Keratinocyte (primary cell): ENCODE data around the gene CERK. TPM values are rescaled to one million over a fixed set of nuclear protein-coding genes. Genes with fewer than 3 reads are reported as not detected.

Source experiments
- DNase-seq: peaks from one replicate; pipeline ENCODE4 v3.0.0-alpha.2; 2011; ENCODE audit warnings: low read depth, missing footprints, low spot score
- FAIRE-seq: peaks from 2 replicates; lab custom pipeline; 2011; peaks lifted over from hg19 to GRCh38; lab: Jason Lieb, UNC
- H2AFZ ChIP-seq: 2 replicates; pipeline ENCODE4 v1.6.0; 2012; ENCODE audit warnings: low read length, control low read depth, inconsistent platforms; ENCODE audit not compliant: control insufficient read depth
- H3K27ac ChIP-seq: 2 replicates; pipeline ENCODE4 v1.5.1; 2011; ENCODE audit warnings: low read length; ENCODE audit not compliant: control insufficient read depth, insufficient read depth
- H3K27me3 ChIP-seq: 3 replicates; pipeline ENCODE4 v1.6.0; 2011; ENCODE audit warnings: low read length; ENCODE audit not compliant: control insufficient read depth, insufficient read depth; ENCODE audit errors: extremely low read depth
- H3K36me3 ChIP-seq, 2 experiments: 2 replicates in 1 of 2; 3 replicates in 1 of 2; pipeline ENCODE4 v1.5.1; 2011; ENCODE audit warnings: low read length in 2 of 2, mild to moderate bottlenecking in 1 of 2; ENCODE audit not compliant: control insufficient read depth in 2 of 2, insufficient read depth in 2 of 2; ENCODE audit errors: extremely low read depth in 1 of 2
- H3K4me1 ChIP-seq: 3 replicates; pipeline ENCODE4 v1.5.1; 2011; ENCODE audit warnings: low read length; ENCODE audit not compliant: control insufficient read depth, insufficient read depth; ENCODE audit errors: extremely low read depth
- H3K4me2 ChIP-seq: 3 replicates; pipeline ENCODE4 v1.6.0; 2011; ENCODE audit warnings: low read depth, low read length; ENCODE audit not compliant: control insufficient read depth, insufficient read depth; ENCODE audit errors: extremely low read depth
- H3K4me3 ChIP-seq, 3 experiments: fragments of 200-600 bp in 1 of 3; sonication (generic) in 1 of 3; 2 replicates in 2 of 3; 3 replicates in 1 of 3; pipeline ENCODE4 v1.5.1; 2011 to 2016; ENCODE audit warnings: low read length in 3 of 3, mild to moderate bottlenecking in 3 of 3, control low read depth in 2 of 3, inconsistent platforms in 1 of 3, low read depth in 1 of 3, mixed read lengths in 1 of 3, mixed run types in 1 of 3, moderate library complexity in 1 of 3; ENCODE audit not compliant: control insufficient read depth in 2 of 3, insufficient read depth in 2 of 3; ENCODE audit errors: extremely low read depth in 1 of 3
- H3K79me2 ChIP-seq: 2 replicates; pipeline ENCODE4 v1.6.0; 2012; ENCODE audit warnings: low read length; ENCODE audit not compliant: control insufficient read depth, insufficient read depth
- H3K9ac ChIP-seq: 3 replicates; pipeline ENCODE4 v1.6.0; 2011; ENCODE audit warnings: low read length; ENCODE audit not compliant: control insufficient read depth, insufficient read depth; ENCODE audit errors: extremely low read depth
- H3K9me1 ChIP-seq: 3 replicates; pipeline ENCODE4 v1.6.0; 2011; ENCODE audit warnings: low read length; ENCODE audit not compliant: control insufficient read depth, insufficient read depth; ENCODE audit errors: extremely low read depth
- H3K9me3 ChIP-seq: 2 replicates; pipeline ENCODE4 v1.5.1; 2012; ENCODE audit warnings: low read depth, low read length; ENCODE audit not compliant: control insufficient read depth
- H4K20me1 ChIP-seq: 3 replicates; pipeline ENCODE4 v1.6.0; 2011; ENCODE audit warnings: low read length; ENCODE audit not compliant: control insufficient read depth, insufficient read depth; ENCODE audit errors: extremely low read depth
- EZH2 ChIP-seq: IDR thresholded peaks from one replicate; pipeline ENCODE4 v1.6.1; 2012; ENCODE audit warnings: inconsistent platforms, mild to moderate bottlenecking, low read length, moderate library complexity
- dilution Hi-C: fragments of 300-500 bp; cut with MboI; formaldehyde crosslinking; loops from one replicate; pipeline ENCODE4 v1.7.0; 2020; ENCODE audit warnings: low sequenced_read_pairs; ENCODE audit not compliant: extremely low pct_ligation_motif_present
- polyA plus RNA-seq, 5 experiments: library from polyadenylated mRNA; depleted of rRNA in 3 of 5; stranded (reverse) in 3 of 5; stranded (forward) in 1 of 5; unstranded in 1 of 5; fragments of >200 nt; gene quantifications; 1 replicate in 1 of 5; 2 replicates in 3 of 5; 3 replicates in 1 of 5; pipeline versions ENCODE4 v1.2.1 to v1.2.3, GENCODE V29; 2011 to 2012; ENCODE audit warnings: missing spikeins in 2 of 5, low read depth in 1 of 5, low replicate concordance in 1 of 5
- TF ChIP-seq, protein P1 (sequence below), 3 experiments: IDR thresholded peaks in 1 of 3; conservative IDR thresholded peaks in 1 of 3; optimal IDR thresholded peaks in 1 of 3; 2 replicates in 2 of 3; 3 replicates in 1 of 3; pipeline versions ENCODE3 to v1.5.1; 2011; ENCODE audit warnings: low read length in 3 of 3, mild to moderate bottlenecking in 3 of 3, moderate library complexity in 2 of 3, control low read depth in 1 of 3, inconsistent platforms in 1 of 3; ENCODE audit not compliant: insufficient read depth in 2 of 3; ENCODE audit errors: extremely low read depth in 1 of 3

Gene CERK
- polyA plus RNA-seq, 1 donor (not counting 4 experiments of a cell fraction or from before 2014, with no cell fraction given) = 11.9 TPM

DNA sequence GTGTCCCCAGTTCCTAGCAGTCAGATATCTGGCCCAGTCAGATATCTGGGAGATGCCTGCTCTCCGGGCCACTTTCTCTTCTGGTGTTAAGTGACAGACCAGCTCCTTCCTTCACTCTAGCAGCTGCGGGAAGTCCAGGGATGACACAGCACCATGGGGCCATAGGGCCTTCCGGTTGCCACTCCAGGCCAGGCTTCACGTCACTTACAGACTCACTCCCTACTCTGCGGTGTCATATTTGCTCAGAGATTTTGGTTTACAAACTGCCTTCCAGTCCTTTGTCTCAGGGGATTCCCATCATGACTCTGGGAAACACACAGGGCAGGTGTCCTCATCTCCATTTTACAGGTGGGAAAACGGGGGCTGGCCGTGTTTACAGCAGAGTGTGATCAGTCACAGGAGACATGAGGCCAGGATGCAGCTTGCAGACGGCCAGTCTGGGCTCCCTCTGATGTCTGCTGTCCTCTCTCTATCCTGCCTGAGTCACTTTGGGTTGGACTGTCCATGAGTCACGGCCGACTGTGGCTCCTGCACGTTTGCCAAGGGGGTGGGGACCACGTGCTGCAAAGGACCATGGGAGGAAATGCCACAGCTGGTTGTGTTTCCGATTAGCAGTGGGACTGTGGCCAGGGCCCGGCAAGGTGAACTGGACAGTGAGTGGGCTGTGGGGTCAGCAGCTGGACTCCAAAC is 16.2 kb upstream of the CERK start:
- DNase-seq (peak; percentile 83), FAIRE-seq (peak; percentile 99)
- no peaks in the 10 kb centered on the region for H4K20me1 ChIP-seq
- H3K9ac ChIP-seq = peak overlapping the region; percentile 65
- no peaks in the 10 kb centered on the region for H3K9me3 ChIP-seq
- no peaks in the 10 kb centered on the region for H3K36me3 ChIP-seq
- peak overlapping the region; percentile 77 for H3K27ac ChIP-seq
- no peak for TF ChIP-seq EZH2
- TF ChIP-seq, protein P1, sequence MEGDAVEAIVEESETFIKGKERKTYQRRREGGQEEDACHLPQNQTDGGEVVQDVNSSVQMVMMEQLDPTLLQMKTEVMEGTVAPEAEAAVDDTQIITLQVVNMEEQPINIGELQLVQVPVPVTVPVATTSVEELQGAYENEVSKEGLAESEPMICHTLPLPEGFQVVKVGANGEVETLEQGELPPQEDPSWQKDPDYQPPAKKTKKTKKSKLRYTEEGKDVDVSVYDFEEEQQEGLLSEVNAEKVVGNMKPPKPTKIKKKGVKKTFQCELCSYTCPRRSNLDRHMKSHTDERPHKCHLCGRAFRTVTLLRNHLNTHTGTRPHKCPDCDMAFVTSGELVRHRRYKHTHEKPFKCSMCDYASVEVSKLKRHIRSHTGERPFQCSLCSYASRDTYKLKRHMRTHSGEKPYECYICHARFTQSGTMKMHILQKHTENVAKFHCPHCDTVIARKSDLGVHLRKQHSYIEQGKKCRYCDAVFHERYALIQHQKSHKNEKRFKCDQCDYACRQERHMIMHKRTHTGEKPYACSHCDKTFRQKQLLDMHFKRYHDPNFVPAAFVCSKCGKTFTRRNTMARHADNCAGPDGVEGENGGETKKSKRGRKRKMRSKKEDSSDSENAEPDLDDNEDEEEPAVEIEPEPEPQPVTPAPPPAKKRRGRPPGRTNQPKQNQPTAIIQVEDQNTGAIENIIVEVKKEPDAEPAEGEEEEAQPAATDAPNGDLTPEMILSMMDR (optimal IDR thresholded peaks at IDR 0.05 in 1 of 3, IDR thresholded peaks at IDR 0.05 in 1 of 3, conservative IDR thresholded peaks at IDR 0.05 in 1 of 3; ENCODE audit: extremely low read depth in 1 of 3, insufficient read depth in 2 of 3, low read length in 3 of 3) = peak in 1 of 3 experiments; percentile 3
- peaks cover 14% of the 10 kb centered on the region for H3K4me1 ChIP-seq
- H3K4me2 ChIP-seq = peak overlapping the region; percentile 37
- no peaks in the 10 kb centered on the region for H3K79me2 ChIP-seq
- peak overlapping the region in 1 of 3 experiments; percentile 5 for H3K4me3 ChIP-seq
- H2AFZ ChIP-seq = peak overlapping the region; percentile 27
- dilution Hi-C loops = no loop called here
- no peaks in the 10 kb centered on the region for H3K27me3 ChIP-seq
- no peaks in the 10 kb centered on the region for H3K9me1 ChIP-seq

DNA sequence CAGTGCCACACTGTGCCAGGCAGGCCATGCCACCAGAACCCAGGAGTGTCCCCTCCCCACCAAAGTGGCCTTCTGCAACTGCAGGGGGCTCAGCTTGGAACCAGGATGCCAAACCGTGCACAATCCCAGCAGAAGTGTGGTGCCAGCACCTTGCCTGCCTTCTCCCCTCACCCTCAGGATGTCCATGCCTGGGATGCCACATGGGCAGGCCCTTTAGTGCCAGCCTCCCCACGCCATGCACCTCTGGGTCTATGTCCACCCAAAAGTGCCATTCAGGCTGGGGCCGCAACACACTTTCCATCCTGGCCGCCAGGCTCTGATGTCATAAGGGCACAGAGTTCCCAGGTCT is 15.7 kb upstream of the CERK start:
- H3K4me2 ChIP-seq = peak overlapping the region; percentile 37
- H3K36me3 ChIP-seq = no peaks in the 10 kb centered on the region
- H3K79me2 ChIP-seq = no peaks in the 10 kb centered on the region
- peak overlapping the region; percentile 65 for H3K9ac ChIP-seq
- TF ChIP-seq, protein P1 (optimal IDR thresholded peaks at IDR 0.05 in 1 of 3, IDR thresholded peaks at IDR 0.05 in 1 of 3, conservative IDR thresholded peaks at IDR 0.05 in 1 of 3; ENCODE audit: extremely low read depth in 1 of 3, insufficient read depth in 2 of 3, low read length in 3 of 3) = no peak
- TF ChIP-seq EZH2 = no peak
- H3K9me3 ChIP-seq = no peaks in the 10 kb centered on the region
- peak overlapping the region; percentile 77 for H3K27ac ChIP-seq
- FAIRE-seq = no peak
- peaks cover 3% of the 10 kb centered on the region for H3K27me3 ChIP-seq
- dilution Hi-C loops = no loop called here
- DNase-seq = no peak
- H2AFZ ChIP-seq = no peak overlapping the region
- no peak overlapping the region for H3K4me3 ChIP-seq
- no peaks in the 10 kb centered on the region for H4K20me1 ChIP-seq
- H3K4me1 ChIP-seq = peaks cover 14% of the 10 kb centered on the region
- no peaks in the 10 kb centered on the region for H3K9me1 ChIP-seq
